Panc1 (cell line): ENCODE results near the gene METTL1.

Experiments used
- POLR2AphosphoS5 ChIP-seq: IDR thresholded peaks from 2 replicates; pipeline ENCODE4 v1.6.1; 2012; ENCODE audit warnings: mild to moderate bottlenecking, low read depth, low read length, moderate library complexity
- SIN3A ChIP-seq: IDR thresholded peaks from 2 replicates; pipeline ENCODE4 v1.6.1; 2012; ENCODE audit warnings: low read depth, mild to moderate bottlenecking, low read length, moderate library complexity, borderline replicate concordance; ENCODE audit not compliant: insufficient read depth
- TCF7L2 ChIP-seq: IDR thresholded peaks from 2 replicates; pipeline ENCODE4 v1.6.1; 2011; ENCODE audit warnings: mild to moderate bottlenecking, low read depth, low read length, inconsistent platforms
- TF ChIP-seq, protein P1 (sequence below): fragments of 450-650 bp; IDR thresholded peaks from 2 replicates; pipeline ENCODE4 v1.5.1; 2017; ENCODE audit warnings: mild to moderate bottlenecking
- TF ChIP-seq, protein P2 (sequence below), 2 experiments: IDR thresholded peaks; 2 replicates each; pipeline ENCODE4 v1.6.1; 2011 to 2012; ENCODE audit warnings: low read depth in 2 of 2, control low read depth in 1 of 2, low read length in 1 of 2, mild to moderate bottlenecking in 1 of 2, moderate library complexity in 1 of 2; ENCODE audit not compliant: insufficient read depth in 1 of 2

DNA sequence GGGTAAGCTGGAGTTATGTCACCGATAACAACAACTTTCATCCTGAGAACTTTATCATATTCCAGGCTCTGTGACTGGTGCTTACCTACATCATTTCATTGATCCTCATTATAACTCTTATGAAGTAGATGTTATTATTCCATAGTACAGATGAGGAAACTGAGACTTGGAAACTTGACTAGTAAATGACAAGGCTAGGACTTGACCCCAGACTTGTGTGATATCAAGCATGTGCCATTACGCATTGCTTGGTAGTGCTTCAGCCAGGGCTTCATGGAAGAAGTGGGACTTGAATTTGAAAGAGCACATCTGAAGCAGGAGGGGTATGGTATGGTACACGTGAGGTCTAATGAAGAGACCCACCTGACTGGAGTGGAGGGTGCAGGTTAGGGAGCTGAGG, 34.8 kb upstream of the METTL1 start:
- TF ChIP-seq POLR2AphosphoS5 (no peak), TCF7L2 (no peak), SIN3A (no peak)
- TF ChIP-seq, protein P1, sequence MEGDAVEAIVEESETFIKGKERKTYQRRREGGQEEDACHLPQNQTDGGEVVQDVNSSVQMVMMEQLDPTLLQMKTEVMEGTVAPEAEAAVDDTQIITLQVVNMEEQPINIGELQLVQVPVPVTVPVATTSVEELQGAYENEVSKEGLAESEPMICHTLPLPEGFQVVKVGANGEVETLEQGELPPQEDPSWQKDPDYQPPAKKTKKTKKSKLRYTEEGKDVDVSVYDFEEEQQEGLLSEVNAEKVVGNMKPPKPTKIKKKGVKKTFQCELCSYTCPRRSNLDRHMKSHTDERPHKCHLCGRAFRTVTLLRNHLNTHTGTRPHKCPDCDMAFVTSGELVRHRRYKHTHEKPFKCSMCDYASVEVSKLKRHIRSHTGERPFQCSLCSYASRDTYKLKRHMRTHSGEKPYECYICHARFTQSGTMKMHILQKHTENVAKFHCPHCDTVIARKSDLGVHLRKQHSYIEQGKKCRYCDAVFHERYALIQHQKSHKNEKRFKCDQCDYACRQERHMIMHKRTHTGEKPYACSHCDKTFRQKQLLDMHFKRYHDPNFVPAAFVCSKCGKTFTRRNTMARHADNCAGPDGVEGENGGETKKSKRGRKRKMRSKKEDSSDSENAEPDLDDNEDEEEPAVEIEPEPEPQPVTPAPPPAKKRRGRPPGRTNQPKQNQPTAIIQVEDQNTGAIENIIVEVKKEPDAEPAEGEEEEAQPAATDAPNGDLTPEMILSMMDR: no peak
- TF ChIP-seq, protein P2, sequence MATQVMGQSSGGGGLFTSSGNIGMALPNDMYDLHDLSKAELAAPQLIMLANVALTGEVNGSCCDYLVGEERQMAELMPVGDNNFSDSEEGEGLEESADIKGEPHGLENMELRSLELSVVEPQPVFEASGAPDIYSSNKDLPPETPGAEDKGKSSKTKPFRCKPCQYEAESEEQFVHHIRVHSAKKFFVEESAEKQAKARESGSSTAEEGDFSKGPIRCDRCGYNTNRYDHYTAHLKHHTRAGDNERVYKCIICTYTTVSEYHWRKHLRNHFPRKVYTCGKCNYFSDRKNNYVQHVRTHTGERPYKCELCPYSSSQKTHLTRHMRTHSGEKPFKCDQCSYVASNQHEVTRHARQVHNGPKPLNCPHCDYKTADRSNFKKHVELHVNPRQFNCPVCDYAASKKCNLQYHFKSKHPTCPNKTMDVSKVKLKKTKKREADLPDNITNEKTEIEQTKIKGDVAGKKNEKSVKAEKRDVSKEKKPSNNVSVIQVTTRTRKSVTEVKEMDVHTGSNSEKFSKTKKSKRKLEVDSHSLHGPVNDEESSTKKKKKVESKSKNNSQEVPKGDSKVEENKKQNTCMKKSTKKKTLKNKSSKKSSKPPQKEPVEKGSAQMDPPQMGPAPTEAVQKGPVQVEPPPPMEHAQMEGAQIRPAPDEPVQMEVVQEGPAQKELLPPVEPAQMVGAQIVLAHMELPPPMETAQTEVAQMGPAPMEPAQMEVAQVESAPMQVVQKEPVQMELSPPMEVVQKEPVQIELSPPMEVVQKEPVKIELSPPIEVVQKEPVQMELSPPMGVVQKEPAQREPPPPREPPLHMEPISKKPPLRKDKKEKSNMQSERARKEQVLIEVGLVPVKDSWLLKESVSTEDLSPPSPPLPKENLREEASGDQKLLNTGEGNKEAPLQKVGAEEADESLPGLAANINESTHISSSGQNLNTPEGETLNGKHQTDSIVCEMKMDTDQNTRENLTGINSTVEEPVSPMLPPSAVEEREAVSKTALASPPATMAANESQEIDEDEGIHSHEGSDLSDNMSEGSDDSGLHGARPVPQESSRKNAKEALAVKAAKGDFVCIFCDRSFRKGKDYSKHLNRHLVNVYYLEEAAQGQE (IDR thresholded peaks at IDR 0.05; ENCODE audit: insufficient read depth in 1 of 2, low read depth in 2 of 2, low read length in 1 of 2): no peak
